ENCODE data around the gene EIF2B5.
"Not testable (repeated sequence)": the region's sequence is repeated elsewhere in the genome, so short reads cannot be mapped to it uniquely, and the experiment has no call there.

EIF2B5 gene

DNA sequence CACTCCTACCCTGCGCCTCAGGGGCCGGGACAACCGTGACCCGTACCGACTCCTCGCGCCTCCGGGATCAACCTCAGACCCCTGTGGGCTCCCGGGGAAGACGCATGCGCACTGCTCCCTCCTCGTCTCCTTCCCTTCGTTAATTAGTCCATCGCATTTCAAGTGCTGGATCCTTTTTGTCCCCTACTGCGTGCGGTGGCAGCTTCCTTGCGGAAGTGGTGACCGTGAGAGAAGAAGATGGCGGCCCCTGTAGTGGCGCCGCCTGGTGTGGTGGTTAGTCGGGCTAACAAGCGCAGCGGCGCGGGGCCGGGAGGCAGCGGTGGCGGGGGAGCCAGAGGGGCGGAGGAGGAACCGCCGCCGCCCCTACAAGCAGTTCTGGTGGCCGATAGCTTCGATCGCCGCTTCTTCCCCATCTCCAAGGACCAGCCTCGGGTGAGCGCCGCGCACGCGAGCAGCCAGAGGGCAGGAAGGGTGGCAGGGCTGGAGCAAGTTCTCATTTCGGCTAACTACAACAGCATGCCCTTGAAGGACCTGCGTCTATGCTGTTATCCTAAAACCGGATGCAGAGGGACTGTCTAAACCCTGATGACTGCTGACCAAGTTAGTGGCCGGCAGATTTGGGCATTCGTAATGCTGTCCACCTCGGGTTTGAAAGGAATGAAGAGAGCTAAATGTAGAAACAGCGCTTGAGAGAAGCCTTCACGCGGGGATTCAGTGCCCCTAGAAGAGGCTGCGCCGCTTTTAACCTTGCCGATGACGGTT lies at the start of gene EIF2B5:
EIF2B5 (plus strand) TSS at position 210 of the 762 bp plus-strand sequence; CDS start at position 238, 28 bp downstream.
- peak; percentile 76 to 88 (median 82) for DNase-seq

GRCh38 chr3:184085389-184085852 lies 49.7 kb upstream of the EIF2B5 start:
- no peak for DNase-seq

GRCh38 chr3:184092199-184092598 lies 43.0 kb upstream of the EIF2B5 start:
- DNase-seq = no peak

DNA sequence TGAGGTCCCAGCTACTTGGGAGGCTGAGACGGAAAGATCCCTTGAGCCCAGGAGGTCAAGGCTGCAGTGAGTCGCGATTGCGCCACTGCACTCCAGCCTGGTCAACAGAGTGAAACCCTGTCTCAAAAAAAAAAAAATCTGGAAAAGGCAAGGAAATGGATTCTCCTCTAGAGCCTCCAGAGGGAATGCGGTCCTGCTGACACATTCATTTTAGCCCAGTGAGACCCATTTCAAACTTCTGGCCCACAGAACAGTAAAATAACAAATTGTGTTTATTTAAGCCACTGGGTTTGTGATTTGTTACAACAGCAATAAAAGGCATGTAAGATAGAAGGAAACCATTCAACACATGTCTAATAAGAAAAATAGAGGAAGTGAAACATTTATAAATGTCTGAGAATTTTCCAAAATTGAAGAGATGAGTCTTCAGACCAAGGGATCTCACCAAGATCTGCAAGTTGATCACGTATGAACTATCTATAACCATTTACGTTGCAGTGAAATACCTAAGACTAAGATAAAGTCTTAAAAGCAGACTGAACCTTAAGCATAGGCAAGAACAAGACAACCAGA lies 38.3 kb upstream of the EIF2B5 start, which contains the start of gene HTR3E:
HTR3E (plus strand) TSS at position 254 of the 573 bp plus-strand sequence. CDS start 466 bp downstream, outside the sequence.
- DNase-seq = no peak

- DNase-seq = no peak
Measured at GRCh38 chr3:184097556-184097955, 37.6 kb upstream of the EIF2B5 start.

GRCh38 chr3:184099806-184100686 lies 35.1 kb upstream of the EIF2B5 start:
- DNase-seq = no peak

DNA sequence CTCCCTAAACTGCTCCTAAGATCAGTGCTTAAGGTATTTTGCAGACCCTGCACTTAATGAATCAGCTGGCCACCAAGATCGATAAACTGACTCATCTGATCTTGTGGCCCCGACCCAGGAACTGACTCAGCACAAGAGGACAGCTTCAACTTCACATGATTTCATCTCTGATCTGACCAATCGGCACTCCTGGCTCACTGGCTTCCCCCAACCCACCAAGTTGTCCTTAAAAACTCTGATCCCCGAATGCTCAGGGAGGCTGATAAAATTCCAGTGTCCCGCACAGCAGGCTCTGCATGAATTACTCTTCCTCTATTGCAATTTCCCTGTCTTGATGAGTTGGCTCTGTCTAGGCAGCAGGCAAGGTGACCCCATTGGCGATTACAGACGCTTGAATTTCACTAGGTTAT lies 24.8 kb upstream of the EIF2B5 start:
- DNase-seq = no peak

- no peak for DNase-seq
Measured at GRCh38 chr3:184116017-184116416, 19.1 kb upstream of the EIF2B5 start.

DNA sequence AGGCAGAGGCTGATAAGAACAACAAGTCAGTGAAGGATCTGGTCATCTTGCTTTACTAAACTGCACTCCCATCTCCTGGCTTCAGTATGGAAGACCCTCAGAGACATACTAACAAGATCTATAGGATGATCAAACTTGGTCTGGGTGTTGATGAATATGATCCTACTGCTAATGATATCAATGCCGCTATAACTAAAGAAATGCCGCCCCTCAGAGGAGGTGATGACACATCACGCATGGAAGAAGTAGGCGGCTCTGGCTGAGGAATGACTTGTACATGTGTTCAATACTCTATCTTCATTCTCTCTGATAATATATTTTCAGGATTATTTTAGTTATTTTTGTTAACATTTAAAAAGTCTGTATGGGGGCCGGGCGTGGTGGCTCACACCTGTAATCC lies 17.5 kb upstream of the EIF2B5 start:
- no peak for DNase-seq

DNA sequence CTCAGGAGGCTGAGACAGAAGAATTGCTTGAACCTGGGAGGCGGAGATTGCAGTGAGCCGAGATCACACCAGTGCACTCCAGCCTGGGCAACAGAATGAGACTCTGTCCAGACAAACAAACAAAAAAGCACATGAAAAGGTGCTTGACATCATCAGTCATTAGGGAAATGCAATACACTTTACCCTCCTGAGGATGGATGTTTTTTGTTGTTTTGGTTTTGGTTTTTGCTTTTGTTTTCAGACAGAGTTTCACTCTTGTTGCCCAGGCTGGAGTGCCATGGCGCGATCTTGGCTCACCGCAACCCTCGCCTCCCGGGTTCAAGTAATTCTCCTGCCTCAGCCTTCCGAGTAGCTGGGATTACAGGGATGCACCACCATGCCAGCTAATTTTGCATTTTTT lies 14.1 kb upstream of the EIF2B5 start:
- not testable (repeated sequence) for DNase-seq

DNA sequence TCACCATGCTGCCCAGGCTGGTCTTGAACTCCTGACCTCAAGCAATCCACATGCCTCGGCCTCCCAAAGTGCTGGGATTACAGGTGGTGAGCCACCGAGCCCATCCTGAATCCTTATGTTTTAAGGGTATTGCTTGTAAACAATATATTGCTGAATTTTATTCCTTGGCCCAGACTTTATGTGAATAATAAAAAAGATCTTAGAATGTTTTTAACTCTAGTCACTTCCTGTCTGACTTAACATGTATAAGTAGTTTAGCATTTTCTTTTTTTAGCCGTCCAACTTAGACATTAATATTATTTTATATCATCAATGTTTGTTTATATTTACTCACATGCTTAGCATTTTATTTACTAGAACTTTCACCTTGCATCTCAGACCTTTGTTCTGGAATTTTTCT lies 9.2 kb upstream of the EIF2B5 start:
- no peak for DNase-seq

DNA sequence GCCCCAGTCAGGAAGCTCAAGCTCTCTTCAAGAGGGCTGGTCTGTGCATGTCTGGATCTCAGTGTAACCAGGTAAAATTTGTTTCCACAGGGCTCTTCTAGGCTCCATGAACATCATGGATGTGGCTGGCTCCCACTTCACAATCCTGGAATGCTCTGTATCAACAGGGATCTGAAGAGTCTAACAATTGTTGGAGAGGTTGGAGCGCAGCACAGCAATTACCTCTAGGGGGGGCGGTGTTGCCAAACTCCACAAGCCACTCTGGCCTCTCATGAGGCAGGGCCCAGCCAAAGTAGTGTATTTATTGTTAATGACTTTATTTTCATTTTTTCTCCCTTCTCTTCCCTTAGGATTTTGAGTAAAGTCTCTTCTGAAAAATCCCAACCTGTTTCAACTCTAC lies 6.1 kb upstream of the EIF2B5 start:
- no peak for DNase-seq

DNA sequence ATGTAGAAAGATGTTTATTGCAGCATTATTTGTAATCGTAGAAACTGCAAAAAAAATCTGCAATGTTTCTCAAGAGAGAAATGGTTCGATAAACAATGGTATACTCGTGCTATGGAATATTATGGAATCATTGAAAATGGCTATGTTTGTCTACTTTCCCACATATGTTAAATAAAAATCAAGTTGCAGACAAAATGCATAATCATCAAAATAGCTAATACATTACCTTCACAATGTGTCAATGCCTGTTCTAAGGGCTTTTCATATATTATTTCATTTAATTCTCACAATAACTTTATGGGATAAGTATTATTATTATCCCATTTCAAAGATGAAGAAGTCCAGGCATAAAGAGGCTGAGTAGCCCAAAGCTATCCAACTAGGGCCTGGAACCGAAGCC lies 2.2 kb upstream of the EIF2B5 start:
- no peak for DNase-seq

DNA sequence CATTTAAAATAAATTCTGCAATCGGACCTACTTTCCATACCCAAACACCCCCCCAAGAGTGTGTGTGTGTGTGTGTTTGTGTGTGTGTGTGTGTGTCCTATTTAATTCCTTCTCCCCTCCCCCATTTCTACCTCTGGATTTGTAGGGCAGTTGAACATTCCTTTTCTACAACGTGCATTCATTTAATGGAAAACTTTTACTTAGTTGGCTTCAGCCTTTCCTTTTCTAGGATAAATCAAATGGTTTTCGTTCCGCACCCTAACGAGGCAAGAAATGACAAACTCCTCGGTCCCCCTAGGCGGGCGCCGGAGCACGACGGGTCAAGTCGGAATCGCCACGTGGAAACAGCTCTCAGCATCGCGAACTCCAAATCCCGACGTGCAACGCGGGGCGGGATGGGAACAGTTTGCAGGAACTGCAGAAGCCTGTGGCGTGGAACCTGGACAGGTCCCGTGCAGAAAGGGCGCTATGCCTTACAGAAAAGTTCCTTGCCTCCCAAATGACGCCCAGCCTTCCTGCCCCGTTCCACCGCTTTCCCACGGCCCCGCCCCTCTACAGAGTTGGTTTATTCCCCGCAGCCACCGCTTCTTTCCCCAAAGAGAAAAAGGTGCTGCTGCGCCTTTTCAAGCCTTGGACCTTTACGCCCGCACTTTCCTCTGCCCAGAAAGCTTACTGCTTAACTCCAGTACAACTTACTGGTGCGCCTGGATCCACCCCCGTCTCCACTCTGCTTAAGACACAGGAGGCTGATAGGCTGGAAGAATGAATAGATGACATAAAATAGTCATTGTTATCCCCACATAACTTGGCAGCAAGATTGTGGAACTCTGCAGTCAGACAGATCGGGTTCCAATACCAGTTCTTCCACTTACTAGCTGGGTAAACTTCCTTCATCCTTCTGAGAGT lies 1.1 kb upstream of the EIF2B5 start:
- DNase-seq = peak in 3 of 6 experiments; percentile 26 to 67 (median 30)

DNA sequence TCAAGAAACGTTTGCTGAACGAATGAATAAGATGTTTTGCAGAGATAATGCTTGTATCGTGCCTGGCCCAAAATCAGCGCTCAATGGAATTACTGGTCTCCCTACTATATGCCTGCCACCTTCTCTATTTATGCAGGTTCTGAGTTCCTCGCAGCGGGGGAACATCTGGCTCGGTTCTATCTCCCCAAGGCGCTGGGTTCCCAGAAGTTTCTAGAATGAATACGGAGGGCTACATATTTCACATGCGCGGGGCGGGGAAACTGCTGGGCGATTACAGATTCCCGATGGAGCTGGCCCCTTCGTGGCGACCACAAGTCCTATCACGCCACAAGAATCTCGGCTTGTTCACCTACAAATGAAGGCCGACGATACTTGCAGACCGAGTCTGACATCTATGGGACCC lies 411 bp upstream of the EIF2B5 start:
- peak in 1 of 6 experiments; percentile 37 for DNase-seq

- DNase-seq = no peak
Measured at GRCh38 chr3:184135911-184136260, 728 bp downstream of the EIF2B5 start.

DNA sequence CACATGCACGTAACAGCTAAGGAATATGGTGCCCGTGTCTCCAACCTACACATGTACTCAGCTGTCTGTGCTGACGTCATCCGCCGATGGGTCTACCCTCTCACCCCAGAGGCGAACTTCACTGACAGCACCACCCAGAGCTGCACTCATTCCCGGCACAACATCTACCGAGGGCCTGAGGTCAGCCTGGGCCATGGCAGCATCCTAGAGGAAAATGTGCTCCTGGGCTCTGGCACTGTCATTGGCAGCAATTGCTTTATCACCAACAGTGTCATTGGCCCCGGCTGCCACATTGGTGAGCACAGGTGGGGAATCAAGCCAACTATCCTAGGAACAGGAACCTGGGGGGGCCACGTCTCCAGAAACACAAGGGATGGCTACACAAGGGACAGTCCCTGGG lies 5.3 kb downstream of the EIF2B5 start:
- DNase-seq = no peak

GRCh38 chr3:184142199-184142598 lies 7.0 kb downstream of the EIF2B5 start:
- DNase-seq = no peak

DNA sequence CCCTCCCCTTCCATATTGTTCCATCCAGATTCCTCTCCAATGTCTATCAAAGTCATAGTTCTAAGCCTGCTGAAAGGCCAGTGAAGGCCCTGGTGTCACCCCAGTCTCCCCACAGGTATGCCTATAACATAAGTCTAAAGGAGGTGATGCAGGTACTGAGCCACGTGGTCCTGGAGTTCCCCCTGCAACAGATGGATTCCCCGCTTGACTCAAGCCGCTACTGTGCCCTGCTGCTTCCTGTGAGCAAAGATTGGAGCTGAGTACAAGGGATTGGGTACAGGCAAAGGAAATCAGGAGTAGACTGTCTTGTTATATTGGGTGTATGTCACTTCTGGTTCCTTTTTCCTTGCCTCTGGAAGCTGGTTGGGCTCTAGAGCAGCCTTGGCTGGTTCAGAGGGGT lies 8.2 kb downstream of the EIF2B5 start:
- DNase-seq = no peak

DNA sequence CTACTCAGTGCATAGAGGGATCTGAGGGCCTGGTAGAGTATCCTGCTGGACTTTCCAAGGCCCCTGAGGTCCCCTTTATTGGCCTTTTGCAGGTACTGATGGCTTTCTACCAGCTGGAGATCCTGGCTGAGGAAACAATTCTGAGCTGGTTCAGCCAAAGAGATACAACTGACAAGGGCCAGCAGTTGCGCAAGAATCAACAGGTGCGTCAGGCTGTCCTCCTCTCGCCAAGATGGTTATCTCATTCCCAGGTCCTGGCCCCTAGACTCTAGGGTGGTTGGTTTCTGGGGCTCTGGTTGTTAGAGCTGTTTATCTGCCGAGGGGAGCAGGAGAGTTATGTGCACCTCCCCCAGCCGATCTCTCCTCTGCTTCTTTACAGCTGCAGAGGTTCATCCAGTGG lies 9.3 kb downstream of the EIF2B5 start:
- DNase-seq = no peak

- DNase-seq = peak in 4 of 6 experiments; percentile 10 to 44 (median 24)
Measured at GRCh38 chr3:184145111-184145524, 10.0 kb downstream of the EIF2B5 start.

DNA sequence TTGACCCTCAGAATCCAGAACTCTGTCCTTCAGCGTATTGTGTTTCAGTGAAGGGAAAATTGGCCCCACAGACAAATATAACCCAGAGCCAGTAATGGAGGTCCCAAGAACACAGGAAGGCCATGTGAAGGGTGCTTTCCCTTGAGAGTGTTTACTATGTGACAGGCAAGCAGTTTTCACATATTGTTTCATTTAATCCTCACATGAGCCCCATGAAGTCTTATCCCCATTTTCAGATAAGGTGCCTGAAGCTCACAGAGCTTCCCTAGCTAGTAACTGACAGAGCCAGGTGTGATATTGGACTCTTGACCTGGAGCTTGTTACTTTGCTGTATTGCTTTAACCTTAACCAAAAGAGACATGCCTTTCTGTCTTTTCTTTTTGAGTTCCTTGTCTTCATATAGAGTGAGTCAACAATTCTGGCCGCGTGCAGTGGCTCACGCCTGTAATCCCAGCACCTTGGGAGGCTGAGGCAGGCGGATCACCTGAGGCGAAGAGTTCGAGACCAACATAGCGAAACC lies 10.7 kb downstream of the EIF2B5 start:
- no peak for DNase-seq

Data from stimulated activated naive CD4-positive, alpha-beta T cell (primary cell).